GM18511 (cell line): ENCODE results near the gene RANBP17.

ENCODE experiments used
- ATAC-seq: cut with Tn5 transposase; IDR thresholded peaks from one replicate; pipeline ENCODE4 v1.9.1; 2021; ENCODE audit warnings: mild to moderate bottlenecking, moderate library complexity; ENCODE audit not compliant: unreplicated experiment

RANBP17 gene

DNA sequence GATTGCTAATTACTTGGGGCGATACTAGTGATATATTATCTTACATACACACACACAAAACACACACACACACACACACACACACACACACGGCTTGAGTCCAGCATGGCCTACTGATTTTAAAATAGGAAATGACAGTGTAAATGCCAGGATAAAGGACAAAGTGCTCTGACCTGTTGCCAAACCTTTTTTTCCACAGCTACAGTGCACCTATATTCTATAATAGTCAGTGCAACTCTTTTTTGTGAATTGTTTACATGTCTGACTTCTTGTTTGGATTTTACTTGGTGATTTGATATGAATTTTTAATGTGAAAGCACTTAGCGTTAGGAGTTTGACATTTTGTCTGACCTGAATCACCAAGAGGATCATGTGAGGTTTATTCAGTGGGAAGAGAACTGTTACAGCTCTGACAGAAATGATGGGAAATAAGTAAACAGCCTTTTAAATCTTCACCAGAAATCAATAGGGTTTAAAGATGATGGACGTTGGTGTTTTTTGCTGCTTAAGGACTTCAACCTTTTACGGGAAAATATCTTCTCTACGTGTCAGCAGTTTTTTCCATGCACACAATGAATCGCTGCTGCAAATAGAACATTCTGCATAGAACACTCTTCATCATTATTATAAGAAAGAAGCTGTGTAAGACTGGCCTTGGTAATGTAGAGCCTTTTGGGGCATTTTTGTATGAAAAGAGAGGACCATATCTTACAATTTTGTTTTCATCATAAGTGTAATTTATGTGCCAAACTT is 218.5 kb downstream of the RANBP17 start:
- no peak for ATAC-seq

DNA sequence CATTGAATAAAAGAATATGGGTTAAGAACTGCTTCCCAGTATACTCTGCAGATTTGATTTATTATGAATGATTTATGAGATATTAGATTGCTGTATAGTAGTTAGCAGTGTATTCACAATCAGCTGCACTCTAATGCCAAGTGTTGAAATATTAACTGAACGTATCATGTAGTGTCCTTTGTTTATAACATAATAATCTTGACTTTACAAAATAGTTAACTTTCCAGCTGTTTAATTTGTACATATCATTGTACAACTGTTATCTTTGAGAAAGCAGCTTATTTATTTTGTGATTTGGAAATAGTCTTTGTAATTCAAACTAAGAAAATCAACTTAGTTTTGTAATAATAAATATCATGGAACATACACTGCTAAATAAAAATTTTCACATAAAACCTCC is 219.5 kb downstream of the RANBP17 start:
- ATAC-seq, result no peak

DNA sequence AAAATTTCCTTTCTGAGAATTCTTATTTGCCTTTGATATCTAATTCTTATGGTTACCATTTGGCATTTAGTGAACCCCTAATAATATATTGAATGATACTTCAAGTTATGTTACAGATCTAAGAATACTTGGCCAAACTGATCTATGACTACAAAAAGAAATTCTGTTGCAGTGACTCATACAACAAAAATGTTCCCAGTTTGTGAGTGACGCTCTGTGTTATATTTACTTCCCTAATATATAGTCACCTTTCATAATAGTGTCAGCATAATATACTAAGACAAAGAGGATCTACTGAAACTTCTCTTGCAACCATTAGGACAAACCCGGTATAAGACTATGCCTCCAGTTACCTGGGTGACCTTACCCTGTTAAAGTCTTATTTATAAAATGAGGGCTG is 230.4 kb downstream of the RANBP17 start:
- no peak for ATAC-seq

DNA sequence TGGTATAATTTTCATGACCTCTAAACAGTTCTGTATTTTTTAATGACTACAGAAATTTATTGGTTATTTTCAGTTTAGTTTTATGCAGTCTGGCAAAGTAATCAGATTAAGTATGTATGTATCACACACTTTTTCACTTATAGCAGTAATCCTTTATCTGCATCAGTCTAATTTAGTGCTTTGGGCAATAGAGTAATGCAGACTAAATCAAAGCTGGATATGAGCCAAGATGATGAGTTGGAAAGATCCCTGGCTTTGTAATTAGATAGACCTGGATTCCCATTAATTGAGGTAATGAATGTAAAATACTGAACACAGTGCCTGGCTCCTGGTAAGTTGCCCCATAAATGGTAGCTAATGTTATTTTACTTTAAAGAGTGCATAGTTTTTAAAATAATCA is 231.8 kb downstream of the RANBP17 start:
- no peak for ATAC-seq

DNA sequence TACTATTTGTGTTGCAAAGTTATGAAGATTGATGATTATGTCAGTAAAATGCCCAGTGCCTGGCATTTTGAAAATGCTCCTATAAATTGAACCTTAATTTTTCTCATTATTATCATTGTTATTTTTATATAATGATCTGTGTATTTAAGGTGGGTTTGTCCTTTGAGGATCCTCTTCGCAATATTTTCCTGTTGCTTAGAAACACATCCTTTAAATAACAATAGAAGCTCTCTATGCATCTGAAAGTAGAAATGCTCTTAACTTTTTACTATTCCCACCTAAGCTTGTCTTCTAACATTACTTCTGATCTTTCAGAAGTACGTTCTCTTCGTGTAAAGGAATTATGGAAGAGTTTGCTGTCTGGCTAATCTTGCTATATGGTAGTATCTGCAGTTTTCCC is 232.5 kb downstream of the RANBP17 start:
- ATAC-seq, result no peak

DNA sequence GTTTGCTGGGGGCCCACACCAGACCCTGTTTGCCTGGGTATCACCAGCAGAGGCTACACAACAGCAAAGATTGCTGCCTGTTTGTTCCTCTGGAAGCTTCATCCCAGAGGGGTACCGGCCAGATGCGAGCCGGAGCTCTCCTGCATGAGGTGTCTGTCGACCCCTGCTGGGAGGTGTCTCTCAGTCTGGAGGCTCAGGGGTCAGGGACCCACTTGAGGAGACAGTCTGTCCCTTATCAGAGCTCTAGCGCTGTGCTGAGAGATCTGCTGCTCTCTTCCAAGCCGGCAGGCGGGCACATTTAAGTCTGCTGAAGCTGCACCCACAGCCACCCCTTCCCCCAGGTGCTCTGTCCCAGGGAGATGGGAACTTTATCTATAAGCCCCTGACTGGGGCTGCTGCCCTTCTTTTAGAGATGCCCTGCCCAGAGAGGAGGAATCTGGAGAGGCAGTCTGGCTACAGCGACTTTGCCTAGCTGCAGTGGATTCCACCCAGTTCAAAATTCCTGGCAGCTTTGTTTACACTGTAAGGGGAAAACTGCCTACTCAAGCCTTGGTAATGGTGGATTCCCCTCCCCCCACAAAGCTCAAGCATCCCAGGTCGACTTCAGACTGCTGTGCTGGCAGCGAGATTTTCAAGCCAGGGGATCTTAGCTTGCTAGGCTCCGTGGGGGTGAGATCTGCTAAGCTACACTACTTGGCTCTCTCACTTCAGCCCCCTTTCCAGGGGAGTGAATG is 241.2 kb downstream of the RANBP17 start:
- ATAC-seq, result no peak

DNA sequence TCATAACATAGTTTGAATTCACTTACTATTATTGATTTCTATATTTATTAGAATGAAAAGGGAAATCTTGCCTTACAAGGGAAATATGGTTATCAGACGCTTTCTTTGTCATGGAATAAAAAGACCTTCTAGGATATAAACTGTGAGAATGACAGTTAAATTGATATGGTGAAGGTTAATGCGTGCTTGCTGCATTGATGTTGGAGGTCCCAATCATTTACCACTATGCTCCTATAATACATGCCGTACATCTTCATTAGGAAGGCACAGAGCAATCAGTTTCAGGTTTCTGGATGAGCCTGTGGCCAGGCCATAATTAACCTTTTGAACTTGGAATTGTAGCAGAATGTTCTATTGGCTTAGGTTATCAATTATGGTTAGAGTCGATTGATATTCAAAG is 245.9 kb downstream of the RANBP17 start:
- no peak for ATAC-seq

DNA sequence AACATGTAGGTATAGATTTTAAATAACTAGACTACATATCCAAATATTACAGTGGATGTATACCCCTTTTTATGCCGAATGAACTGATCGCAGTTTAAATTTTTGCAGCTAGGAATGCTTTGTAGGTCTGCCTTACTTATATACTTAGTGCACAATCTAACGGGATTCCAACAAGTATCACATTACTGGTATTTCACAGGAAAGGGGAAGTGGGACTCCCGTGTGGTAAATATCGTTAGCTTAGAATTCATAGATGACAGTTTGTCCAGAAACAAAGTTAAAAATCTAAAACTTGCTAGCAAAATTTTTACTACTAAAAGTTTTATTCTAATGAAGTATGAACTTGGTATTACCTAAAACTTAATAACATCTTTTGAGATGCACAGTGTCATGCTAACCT is 253.7 kb downstream of the RANBP17 start:
- no peak for ATAC-seq

DNA sequence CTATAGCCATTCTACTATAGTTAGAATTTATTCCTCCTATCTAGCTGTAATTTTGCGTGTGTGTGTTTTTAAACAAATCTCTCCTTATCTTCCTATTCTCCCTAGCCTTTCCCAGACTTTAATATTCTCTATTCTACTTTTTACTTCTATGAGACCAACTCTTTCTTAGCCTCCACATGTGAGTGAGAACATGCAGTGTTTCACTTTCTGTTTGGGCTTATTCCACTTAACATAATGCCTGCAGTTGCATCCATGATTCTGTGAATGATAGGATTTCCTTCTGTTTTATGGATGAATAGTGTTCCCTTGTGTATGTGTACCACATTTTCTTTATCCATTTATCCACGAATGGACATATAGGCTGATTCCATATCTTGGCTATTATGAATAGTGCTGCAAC is 254.9 kb downstream of the RANBP17 start:
- no peak for ATAC-seq

DNA sequence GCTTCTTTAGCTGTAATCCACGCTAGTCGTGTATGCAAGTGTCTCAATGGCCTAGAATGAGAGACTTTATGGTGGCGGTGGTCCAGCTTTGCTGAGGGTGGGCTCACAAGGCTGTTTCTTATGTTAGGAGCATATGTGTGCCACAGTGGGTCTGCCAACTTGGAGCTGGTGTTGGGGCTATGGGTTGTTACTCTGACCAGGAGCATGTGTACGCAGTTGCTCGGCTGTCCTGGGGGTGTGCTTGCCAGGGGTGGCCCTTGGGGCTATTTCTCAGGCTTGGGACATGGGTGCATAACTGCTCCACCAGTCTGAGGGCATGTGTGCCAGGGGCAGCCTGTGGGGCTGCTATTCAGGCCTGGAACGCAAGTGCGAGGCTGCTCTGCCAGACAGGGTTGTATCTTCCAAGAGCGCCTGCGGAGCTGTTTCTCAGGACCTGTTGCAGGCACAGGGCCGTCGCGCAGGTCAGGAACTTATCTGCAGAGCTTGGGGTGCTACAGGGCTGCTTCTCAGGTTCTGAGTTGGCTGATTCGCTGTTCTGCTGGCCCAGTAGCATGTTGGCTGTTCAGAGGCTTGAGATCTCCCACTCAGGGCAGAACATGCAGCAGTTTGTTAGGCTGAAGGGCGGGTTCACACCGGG is 259.3 kb downstream of the RANBP17 start:
- no peak for ATAC-seq

DNA sequence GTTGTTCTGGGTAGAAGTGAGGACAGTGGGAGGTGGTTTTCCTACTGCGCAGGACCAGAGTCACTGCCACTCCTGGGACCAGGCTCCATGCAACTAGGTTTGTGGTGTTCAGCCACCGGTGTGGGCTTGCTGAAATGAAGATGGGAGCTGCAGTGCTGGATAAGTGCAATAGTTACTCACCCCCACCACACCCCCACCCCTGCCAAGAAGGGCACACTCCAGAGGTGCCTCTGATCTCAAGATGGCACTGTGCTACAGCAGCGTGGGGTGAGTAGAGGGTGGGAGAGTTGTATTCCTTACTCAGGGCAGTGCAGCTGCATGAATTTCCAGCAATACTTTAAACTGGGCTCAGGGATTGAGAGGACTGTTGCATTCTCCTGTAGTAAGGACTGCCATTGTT is 259.8 kb downstream of the RANBP17 start:
- ATAC-seq, result no peak

DNA sequence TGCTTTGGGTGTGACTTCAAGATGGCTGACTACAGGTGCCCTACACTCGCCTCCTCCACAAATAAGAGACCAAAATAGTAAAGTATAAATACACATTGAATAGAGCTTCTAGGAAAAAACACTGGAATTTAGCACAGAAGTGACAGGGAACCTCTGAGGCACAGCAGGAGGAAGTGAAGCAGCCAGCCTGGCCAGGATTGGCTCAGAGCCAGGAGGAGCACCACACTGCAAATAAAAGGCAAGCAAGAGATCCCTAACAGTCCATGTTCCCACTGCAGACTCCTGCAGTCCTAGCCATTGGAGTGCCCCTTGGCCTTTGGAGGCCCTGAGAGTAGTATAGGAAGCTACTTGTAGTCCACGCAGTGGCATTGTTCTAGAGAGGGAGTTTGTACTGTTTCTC is 260.6 kb downstream of the RANBP17 start:
- ATAC-seq, result no peak

DNA sequence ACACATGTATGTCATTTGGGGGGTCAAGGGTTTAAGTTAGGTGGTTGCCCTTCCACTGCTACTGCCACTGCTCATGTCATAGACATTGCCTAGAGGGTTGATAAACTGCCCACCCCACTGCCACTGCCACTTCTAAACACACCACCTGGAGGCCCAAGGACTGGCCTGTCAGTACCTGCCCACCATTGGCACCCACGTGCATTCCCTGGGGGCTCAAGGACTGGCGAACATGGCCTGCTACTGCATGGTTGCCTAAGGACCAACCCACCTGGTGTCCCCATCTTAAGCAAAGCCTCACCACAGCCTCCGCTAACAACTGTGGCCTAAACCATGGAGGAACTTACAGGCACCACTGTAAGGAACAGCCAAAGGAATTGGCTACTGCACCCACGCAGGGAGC is 261.6 kb downstream of the RANBP17 start:
- ATAC-seq, result no peak

DNA sequence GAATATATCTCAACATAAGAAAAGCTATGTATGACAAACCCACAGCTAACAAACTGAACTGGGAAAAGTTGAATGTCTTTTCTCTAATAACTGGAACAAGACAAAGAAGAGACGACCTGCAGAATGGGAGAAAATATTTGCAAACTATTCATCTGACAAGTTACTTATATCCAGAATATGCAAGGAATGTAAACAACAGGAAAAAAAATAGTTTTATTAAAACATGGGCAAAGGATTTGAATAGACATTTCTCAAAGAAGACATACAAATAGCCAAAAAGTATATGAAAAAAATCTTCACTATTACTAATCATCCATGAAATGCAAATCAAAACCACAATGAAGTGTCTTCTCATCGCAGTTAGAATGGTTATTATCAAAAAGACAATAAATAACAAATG is 265.5 kb downstream of the RANBP17 start:
- ATAC-seq, result no peak

DNA sequence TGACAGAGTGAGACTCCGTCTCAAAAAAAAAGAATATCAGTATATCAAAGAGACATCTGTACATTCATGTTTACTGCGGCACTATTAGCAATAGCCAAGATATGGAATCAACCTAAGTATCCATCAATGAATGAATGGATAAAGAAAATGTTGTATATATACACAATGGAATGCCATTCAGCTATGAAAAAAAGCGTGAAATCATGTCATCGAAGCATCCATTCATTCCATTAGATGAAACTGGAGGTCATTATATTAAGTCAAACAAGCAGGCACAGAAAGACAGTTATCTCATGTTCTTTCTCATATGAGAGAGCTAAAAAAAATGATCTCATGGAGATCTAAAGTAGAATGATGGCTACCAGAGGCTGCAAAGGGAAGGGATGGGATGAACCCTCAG is 266.3 kb downstream of the RANBP17 start:
- ATAC-seq, result no peak

DNA sequence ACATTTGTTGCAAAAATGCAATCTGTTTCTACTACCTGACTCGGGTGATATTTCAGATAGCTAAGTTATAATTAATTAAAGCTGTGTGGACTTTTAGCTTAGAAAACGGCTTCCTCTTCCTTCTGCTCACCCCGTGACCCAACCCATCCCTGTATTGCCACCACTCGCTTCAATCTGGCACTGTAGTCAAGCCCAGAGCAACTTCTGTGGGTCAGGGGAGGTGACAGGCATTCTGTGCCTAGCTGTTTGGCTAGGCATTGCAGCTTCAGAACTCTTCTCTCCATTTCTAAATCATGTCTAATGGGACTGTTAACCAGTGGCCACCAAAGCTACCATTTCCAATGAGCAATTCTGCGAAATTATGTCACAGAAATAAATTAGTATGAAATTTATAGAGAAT is 267.5 kb downstream of the RANBP17 start:
- no peak for ATAC-seq

DNA sequence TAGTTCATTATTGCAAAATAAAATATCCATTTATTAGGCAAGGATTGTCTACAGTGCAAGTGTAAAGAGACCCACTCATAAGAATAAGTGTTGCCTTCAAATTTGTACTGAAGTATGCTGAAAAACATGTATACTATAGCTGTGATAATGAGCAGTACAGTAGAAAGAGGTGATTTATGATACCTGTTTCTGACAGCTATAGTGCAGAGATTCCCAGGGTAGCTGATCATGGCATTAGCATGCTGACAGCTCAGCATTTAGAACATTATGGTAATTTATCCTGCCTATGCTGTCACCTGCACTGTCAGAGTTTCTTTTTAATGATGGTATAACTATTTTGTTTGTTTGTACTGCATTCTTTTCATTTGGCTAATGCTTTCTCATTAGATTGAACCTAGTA is 269.7 kb downstream of the RANBP17 start:
- ATAC-seq, result no peak

DNA sequence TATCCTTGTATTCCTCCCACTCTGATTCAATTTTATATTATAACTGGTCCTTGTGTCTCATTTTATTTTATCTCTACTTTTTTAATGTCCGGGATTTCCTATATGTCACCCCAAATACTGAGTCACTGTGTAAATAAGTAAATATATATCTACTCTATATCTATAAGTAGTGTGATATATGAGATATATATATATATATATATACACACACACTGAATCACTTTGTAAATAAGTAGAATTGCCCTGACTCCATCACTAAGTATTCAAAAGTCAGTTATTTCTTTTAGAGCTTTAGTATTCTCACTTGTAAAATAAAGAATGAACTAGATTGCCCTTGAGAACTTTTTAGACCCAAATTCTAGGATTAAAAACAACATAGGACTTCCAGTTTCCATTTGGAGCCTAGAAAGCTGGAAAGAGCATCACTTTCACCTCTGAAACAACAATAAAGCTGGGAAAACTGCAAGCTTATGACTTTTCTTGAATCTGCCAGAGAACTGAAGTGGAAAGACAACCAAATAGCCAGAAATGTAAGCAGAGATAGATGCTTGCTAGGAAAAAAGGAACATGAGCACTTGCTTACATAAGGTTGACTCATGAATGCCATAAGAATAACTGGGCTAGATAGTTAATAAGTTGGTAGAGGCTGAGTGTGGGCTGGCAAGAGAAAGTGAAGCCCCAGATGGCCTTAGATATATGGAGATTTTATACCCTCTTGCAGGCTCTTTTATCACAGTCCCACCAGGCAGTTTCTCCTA is 276.1 kb downstream of the RANBP17 start:
- no peak for ATAC-seq

DNA sequence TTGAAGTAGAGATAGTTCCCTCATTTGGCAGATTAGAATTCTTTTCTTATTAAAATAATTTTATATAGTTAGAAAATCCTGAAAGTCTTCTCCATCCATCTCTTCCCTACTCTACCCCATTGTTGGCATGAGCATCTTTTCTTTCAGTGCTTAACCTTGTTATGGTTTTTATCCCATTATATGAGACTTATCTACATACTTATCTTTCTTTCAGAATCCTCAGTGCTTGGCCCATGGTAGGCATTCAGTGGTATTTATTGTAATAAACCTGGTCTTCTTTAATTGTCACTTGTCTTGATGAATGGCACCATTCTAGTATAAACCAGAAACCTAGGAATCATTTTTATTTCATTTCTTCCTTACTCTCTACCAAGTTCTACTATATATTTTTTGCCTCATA is 277.4 kb downstream of the RANBP17 start:
- no peak for ATAC-seq

DNA sequence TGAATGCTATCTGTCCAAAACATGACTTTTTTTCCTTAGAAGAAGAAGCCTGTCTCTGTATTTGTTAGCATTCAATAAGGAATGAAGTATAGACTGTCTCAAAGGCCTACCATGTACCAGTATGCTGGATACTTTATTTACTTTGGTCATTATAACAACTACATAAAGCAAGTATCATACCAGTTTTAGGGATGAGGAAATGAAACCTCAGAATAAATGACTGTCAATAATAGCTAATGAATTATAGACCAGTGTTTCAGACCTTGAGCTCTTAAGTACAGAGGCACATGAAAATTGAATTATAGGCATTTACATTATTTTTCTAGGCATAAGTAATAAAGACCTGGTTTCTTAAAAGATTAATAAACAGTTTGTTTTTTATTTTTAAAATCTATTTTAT is 280.8 kb downstream of the RANBP17 start:
- no peak for ATAC-seq

DNA sequence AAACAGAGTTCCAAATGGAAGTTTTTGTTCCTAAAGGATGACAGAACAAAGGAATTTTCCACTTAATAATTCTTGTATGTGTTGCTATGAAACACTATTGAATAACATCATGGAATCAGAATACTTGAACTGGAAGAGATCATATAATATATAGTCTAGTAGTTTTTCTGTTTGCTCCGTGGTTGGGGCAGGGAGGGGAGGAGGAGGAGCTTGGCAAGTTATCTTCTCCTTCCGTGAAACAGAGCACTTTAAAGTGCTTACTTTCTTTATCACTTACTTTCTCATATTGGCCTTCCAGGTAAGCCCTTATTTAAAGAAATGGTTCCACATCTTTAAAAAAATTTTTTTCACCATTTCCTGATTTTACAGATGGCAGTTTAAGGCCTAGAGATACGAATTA is 281.4 kb downstream of the RANBP17 start:
- ATAC-seq, result no peak
